Measurements from ENCODE around the gene LMNA.
"Not testable (repeated sequence)": the region's sequence is repeated elsewhere in the genome, so short reads cannot be mapped to it uniquely, and the experiment has no call there.

Gene LMNA

GRCh38 chr1:156164125-156164831 is 49.8 kb downstream of the LMNA start:
- no peak for DNase-seq

- DNase-seq, result no peak
Measured at GRCh38 chr1:156165083-156165482, 50.6 kb downstream of the LMNA start.

- DNase-seq, result no peak
Measured at GRCh38 chr1:156167536-156167935, 53.0 kb downstream of the LMNA start.

- DNase-seq, result no peak
Measured at GRCh38 chr1:156172696-156173470, 58.4 kb downstream of the LMNA start.

- DNase-seq, result no peak
Measured at GRCh38 chr1:156176610-156177210, 62.2 kb downstream of the LMNA start.

- DNase-seq, result no peak
Measured at GRCh38 chr1:156177919-156178654, 63.6 kb downstream of the LMNA start.

GRCh38 chr1:156180471-156180870 is 66.0 kb downstream of the LMNA start:
- no peak for DNase-seq

- not testable (repeated sequence) for DNase-seq
Measured at GRCh38 chr1:156181391-156181924, 66.9 kb downstream of the LMNA start.

GRCh38 chr1:156182010-156182779 is 67.7 kb downstream of the LMNA start:
- not testable (repeated sequence) for DNase-seq

- not testable (repeated sequence) for DNase-seq
Measured at GRCh38 chr1:156186347-156187177, 72.1 kb downstream of the LMNA start.
